Neural progenitor cell (in vitro differentiated cells): ENCODE data around the gene FBLN1. TPM values are rescaled to one million over a fixed set of nuclear protein-coding genes. Genes with fewer than 3 reads are reported as not detected.
"Not testable (repeated sequence)": the region's sequence is repeated elsewhere in the genome, so short reads cannot be mapped to it uniquely, and the experiment has no call there.

Experiments used
- DNase-seq: peaks from one replicate; pipeline ENCODE4 v3.0.0-alpha.2; 2016; ENCODE audit warnings: low spot score
- H2AFZ ChIP-seq: fragments of 200-600 bp; sonication (generic); replicated peaks from 2 replicates; pipeline ENCODE4 v1.6.1; 2016; ENCODE audit warnings: antibody characterized with exemption
- H3F3A ChIP-seq: fragments of 200-600 bp; sonication (generic); 2 replicates; pipeline ENCODE4 v1.6.1; 2016; ENCODE audit warnings: antibody characterized with exemption, low read depth
- H3K27ac ChIP-seq: fragments of 200-600 bp; sonication (generic); 2 replicates; pipeline ENCODE4 v1.5.1; 2016; ENCODE audit warnings: mild to moderate bottlenecking
- H3K27me3 ChIP-seq: fragments of 200-600 bp; sonication (generic); 2 replicates; pipeline ENCODE4 v1.6.1; 2016; ENCODE audit warnings: mild to moderate bottlenecking, moderate library complexity
- H3K36me3 ChIP-seq: fragments of 200-600 bp; sonication (generic); 2 replicates; pipeline ENCODE4 v1.5.1; 2016
- H3K4me1 ChIP-seq: fragments of 200-600 bp; sonication (generic); 2 replicates; pipeline ENCODE4 v1.6.1; 2016; ENCODE audit warnings: mixed run types
- H3K4me2 ChIP-seq: fragments of 200-600 bp; sonication (generic); 2 replicates; pipeline ENCODE4 v1.6.1; 2016
- H3K4me3 ChIP-seq: fragments of 200-600 bp; sonication (generic); 2 replicates; pipeline ENCODE4 v1.5.1; 2016
- H3K79me2 ChIP-seq: fragments of 200-600 bp; sonication (generic); 2 replicates; pipeline ENCODE4 v1.6.1; 2016; ENCODE audit warnings: low read depth
- H3K9ac ChIP-seq: fragments of 200-600 bp; sonication (generic); 2 replicates; pipeline ENCODE4 v1.6.1; 2016
- H3K9me3 ChIP-seq: fragments of 200-600 bp; sonication (generic); 2 replicates; pipeline ENCODE4 v1.5.1; 2016; ENCODE audit warnings: low read depth
- H4K20me1 ChIP-seq: fragments of 200-600 bp; sonication (generic); 2 replicates; pipeline ENCODE4 v1.6.1; 2016; ENCODE audit warnings: low read depth
- H3K27ac Mint-ChIP-seq: 3 replicates; pipeline ENCODE4 v1.8.0; 2021; ENCODE audit warnings: mixed read lengths
- H3K27me3 Mint-ChIP-seq: 2 replicates; pipeline ENCODE4 v1.8.0; 2022; ENCODE audit warnings: low read depth, mild to moderate bottlenecking, inconsistent platforms, moderate library complexity, mixed read lengths; ENCODE audit not compliant: insufficient read depth
- H3K36me3 Mint-ChIP-seq: 3 replicates; pipeline ENCODE4 v1.8.0; 2021; ENCODE audit warnings: mixed read lengths
- H3K4me1 Mint-ChIP-seq: 3 replicates; pipeline ENCODE4 v1.8.0; 2021; ENCODE audit warnings: mixed read lengths
- H3K4me3 Mint-ChIP-seq: 3 replicates; pipeline ENCODE4 v1.8.0; 2021; ENCODE audit warnings: mild to moderate bottlenecking, moderate library complexity, mixed read lengths
- H3K9me3 Mint-ChIP-seq: 3 replicates; pipeline ENCODE4 v1.8.0; 2020; ENCODE audit warnings: mixed read lengths
- EZH2 ChIP-seq: fragments of 200-600 bp; sonication (generic); IDR thresholded peaks from 2 replicates; pipeline ENCODE4 v1.6.1; 2017; ENCODE audit warnings: antibody characterized with exemption, mild to moderate bottlenecking, moderate library complexity
- EZH2phosphoT487 ChIP-seq: fragments of 200-600 bp; sonication (generic); IDR thresholded peaks from 2 replicates; pipeline ENCODE4 v1.6.1; 2017; ENCODE audit warnings: antibody characterized with exemption
- total RNA-seq: library from RNA; depleted of rRNA; stranded (reverse); fragments of >200 nt; gene quantifications from 2 replicates; pipeline ENCODE4 v1.2.3, GENCODE V29; 2015; ENCODE audit warnings: low replicate concordance
- TF ChIP-seq, protein P1 (sequence below): fragments of 200-600 bp; sonication (generic); IDR thresholded peaks from 2 replicates; pipeline ENCODE4 v1.5.1; 2017; ENCODE audit warnings: antibody characterized with exemption, mild to moderate bottlenecking

The FBLN1 gene
- total RNA-seq, 1 donor from 2014 or later: 84.3 TPM

GRCh38 chr22:45493286-45493771 lies 9.4 kb upstream of the FBLN1 start:
- H3K36me3 Mint-ChIP-seq: peaks cover 4% of the 10 kb centered on the region

DNA sequence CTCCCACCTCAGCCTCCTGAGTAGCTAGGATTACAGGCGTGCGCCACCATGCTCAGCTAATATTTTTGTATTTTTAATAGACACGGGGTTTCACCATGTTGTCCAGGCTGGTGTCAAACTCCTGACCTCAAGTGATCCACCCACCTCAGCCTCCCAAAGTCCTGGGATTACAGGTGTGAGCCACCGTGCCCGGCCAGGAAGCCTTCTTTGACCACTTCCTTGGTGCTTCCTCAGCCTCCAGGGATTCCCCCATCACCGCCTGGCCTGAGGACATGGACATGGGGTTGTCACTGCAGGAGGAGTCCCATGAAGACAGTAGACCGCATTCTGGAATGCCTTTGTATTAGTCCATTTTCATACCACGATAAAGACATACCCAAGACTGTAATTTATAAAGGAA lies 8.4 kb upstream of the FBLN1 start:
- H3K27ac Mint-ChIP-seq, H3K79me2 ChIP-seq, H3K4me3 ChIP-seq, DNase-seq, H3K4me3 Mint-ChIP-seq, H3K27me3 ChIP-seq, H4K20me1 ChIP-seq, H3K4me2 ChIP-seq, H2AFZ ChIP-seq, H3F3A ChIP-seq, H3K36me3 Mint-ChIP-seq, H3K36me3 ChIP-seq, H3K27ac ChIP-seq, H3K9me3 ChIP-seq, H3K4me1 ChIP-seq, H3K9ac ChIP-seq: not testable (repeated sequence)
- Mint-ChIP-seq H3K4me1 (peaks cover 51% of the 10 kb centered on the region), H3K27me3 (peaks cover 35% of the 10 kb centered on the region), H3K9me3 (peaks cover 31% of the 10 kb centered on the region)

More at GRCh38 chr22:45493286-45493771, 9.4 kb upstream of the FBLN1 start:
- peak overlapping the region; percentile 5 for H3K4me3 Mint-ChIP-seq
- no peak overlapping the region for H3K9ac ChIP-seq
- no peak overlapping the region for H3K27ac Mint-ChIP-seq
- H3K27ac ChIP-seq: no peak overlapping the region
- TF ChIP-seq, protein P1, sequence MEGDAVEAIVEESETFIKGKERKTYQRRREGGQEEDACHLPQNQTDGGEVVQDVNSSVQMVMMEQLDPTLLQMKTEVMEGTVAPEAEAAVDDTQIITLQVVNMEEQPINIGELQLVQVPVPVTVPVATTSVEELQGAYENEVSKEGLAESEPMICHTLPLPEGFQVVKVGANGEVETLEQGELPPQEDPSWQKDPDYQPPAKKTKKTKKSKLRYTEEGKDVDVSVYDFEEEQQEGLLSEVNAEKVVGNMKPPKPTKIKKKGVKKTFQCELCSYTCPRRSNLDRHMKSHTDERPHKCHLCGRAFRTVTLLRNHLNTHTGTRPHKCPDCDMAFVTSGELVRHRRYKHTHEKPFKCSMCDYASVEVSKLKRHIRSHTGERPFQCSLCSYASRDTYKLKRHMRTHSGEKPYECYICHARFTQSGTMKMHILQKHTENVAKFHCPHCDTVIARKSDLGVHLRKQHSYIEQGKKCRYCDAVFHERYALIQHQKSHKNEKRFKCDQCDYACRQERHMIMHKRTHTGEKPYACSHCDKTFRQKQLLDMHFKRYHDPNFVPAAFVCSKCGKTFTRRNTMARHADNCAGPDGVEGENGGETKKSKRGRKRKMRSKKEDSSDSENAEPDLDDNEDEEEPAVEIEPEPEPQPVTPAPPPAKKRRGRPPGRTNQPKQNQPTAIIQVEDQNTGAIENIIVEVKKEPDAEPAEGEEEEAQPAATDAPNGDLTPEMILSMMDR: no peak
- TF ChIP-seq EZH2 (no peak), EZH2phosphoT487 (no peak)
- H3K9me3 Mint-ChIP-seq: peaks cover 39% of the 10 kb centered on the region
- H3K27me3 ChIP-seq: no peaks in the 10 kb centered on the region
- peaks cover 26% of the 10 kb centered on the region for H3K27me3 Mint-ChIP-seq
- no peaks in the 10 kb centered on the region for H3K36me3 ChIP-seq
- H4K20me1 ChIP-seq: no peaks in the 10 kb centered on the region
- no peaks in the 10 kb centered on the region for H3K79me2 ChIP-seq
- peaks cover 8% of the 10 kb centered on the region for H3K4me1 ChIP-seq
- H3F3A ChIP-seq: peaks cover 7% of the 10 kb centered on the region
- no peak overlapping the region for H2AFZ ChIP-seq
- DNase-seq: no peak
- H3K9me3 ChIP-seq: peaks cover 15% of the 10 kb centered on the region
- no peak overlapping the region for H3K4me3 ChIP-seq
- H3K4me2 ChIP-seq: no peak overlapping the region
- H3K4me1 Mint-ChIP-seq: peaks cover 46% of the 10 kb centered on the region

GRCh38 chr22:45495616-45496015 lies 7.1 kb upstream of the FBLN1 start:
- H3F3A ChIP-seq, H3K79me2 ChIP-seq, H3K4me3 ChIP-seq, H3K9ac ChIP-seq, H3K4me1 ChIP-seq, H3K4me2 ChIP-seq, H3K27ac ChIP-seq, H3K27me3 ChIP-seq, DNase-seq, H3K4me3 Mint-ChIP-seq, H3K36me3 ChIP-seq, H2AFZ ChIP-seq, H4K20me1 ChIP-seq, H3K36me3 Mint-ChIP-seq, H3K9me3 ChIP-seq, H3K27ac Mint-ChIP-seq: not testable (repeated sequence)
- Mint-ChIP-seq H3K9me3 (peaks cover 21% of the 10 kb centered on the region), H3K4me1 (peaks cover 61% of the 10 kb centered on the region), H3K27me3 (peaks cover 42% of the 10 kb centered on the region)

- H3K9me3 Mint-ChIP-seq: peaks cover 19% of the 10 kb centered on the region
- H3K27ac ChIP-seq: no peak overlapping the region
- TF ChIP-seq, protein P1: no peak
- TF ChIP-seq EZH2: no peak
- TF ChIP-seq EZH2phosphoT487: no peak
- H3K9me3 ChIP-seq: no peaks in the 10 kb centered on the region
- H3K9ac ChIP-seq: no peak overlapping the region
- no peak overlapping the region for H3K4me3 ChIP-seq
- H2AFZ ChIP-seq: no peak overlapping the region
- no peak for DNase-seq
- H3K27me3 ChIP-seq: no peaks in the 10 kb centered on the region
- H3K4me1 ChIP-seq: peaks cover 9% of the 10 kb centered on the region
- no peak overlapping the region for H3K4me2 ChIP-seq
- H3F3A ChIP-seq: peaks cover 14% of the 10 kb centered on the region
- peaks cover 41% of the 10 kb centered on the region for H3K27me3 Mint-ChIP-seq
- H3K79me2 ChIP-seq: no peaks in the 10 kb centered on the region
- no peaks in the 10 kb centered on the region for H3K36me3 ChIP-seq
- H3K4me1 Mint-ChIP-seq: peaks cover 67% of the 10 kb centered on the region
- H3K27ac Mint-ChIP-seq: no peak overlapping the region
- no peak overlapping the region for H3K4me3 Mint-ChIP-seq
- H4K20me1 ChIP-seq: no peaks in the 10 kb centered on the region
- peaks cover 4% of the 10 kb centered on the region for H3K36me3 Mint-ChIP-seq
These were observed 6.2 kb upstream of the FBLN1 start for GRCh38 chr22:45496451-45496941.
